HG03064 (cell line): ENCODE data around the gene ZNF791.
A peak's percentile ranks its signal among the peaks of the same experiment; 100 is the strongest.
"Not testable (repeated sequence)": the region's sequence is repeated elsewhere in the genome, so short reads cannot be mapped to it uniquely, and the experiment has no call there.

ENCODE experiments used
- ATAC-seq: cut with Tn5 transposase; IDR thresholded peaks from one replicate; pipeline ENCODE4 v1.9.1; 2021; ENCODE audit warnings: low read depth; ENCODE audit not compliant: unreplicated experiment

ZNF791 gene

GRCh38 chr19:12665671-12666264 lies 55.0 kb downstream of the ZNF791 start:
- no peak for ATAC-seq

GRCh38 chr19:12666265-12667048 lies 55.7 kb downstream of the ZNF791 start, which contains the start of the genes MAN2B1 and WDR83:
MAN2B1 (minus strand) TSS chr19:12666742; CDS start chr19:12666701, 41 bp downstream.
WDR83 (plus strand) TSS chr19:12666807; CDS start chr19:12669791, 2,984 bp downstream.
- ATAC-seq, result peak; percentile 46

GRCh38 chr19:12667731-12668302 lies 57.1 kb downstream of the ZNF791 start:
- ATAC-seq, result no peak

DNA sequence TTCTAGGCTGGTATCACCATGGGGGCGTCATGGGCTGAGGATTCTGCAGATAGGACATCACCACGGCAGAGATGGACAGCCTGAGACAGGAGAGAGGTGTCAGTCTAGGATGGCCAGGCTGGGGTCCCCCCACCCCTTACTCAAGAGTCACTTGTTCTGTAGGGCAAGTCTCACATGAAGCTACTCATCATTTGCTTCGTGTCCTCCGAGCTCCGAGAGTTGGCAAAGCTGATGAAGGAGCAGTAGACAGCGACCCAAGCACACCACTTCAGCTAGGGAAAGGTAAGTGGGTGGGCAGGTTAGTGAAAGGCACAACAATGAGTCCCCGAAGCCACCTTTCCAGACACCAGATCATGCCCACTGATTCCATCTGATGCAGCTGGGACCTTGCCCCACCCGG lies 57.6 kb downstream of the ZNF791 start:
- no peak for ATAC-seq

GRCh38 chr19:12668932-12669269 lies 58.2 kb downstream of the ZNF791 start:
- ATAC-seq, result no peak

GRCh38 chr19:12669270-12670158 lies 58.8 kb downstream of the ZNF791 start:
- ATAC-seq, result no peak

- ATAC-seq, result no peak
Observed at GRCh38 chr19:12670159-12670928, 59.6 kb downstream of the ZNF791 start.

GRCh38 chr19:12672744-12673143 lies 62.0 kb downstream of the ZNF791 start:
- no peak for ATAC-seq

DNA sequence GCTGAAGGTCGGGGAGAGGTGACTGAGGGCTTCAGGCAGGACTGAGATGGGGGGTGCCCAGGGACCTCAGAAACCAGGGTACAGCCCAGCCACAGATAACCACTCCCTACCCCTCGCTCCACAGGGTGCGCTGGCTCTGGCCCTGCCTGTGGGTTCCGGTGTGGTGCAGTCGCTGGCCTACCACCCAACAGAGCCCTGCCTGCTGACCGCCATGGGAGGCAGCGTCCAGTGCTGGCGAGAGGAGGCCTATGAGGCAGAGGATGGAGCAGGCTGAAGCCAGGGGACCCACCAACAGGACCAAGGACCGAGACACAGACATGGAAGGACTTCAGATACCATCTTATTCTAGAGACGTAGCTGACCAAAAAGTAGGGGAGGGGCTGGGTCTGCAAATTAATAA lies 64.7 kb downstream of the ZNF791 start:
- no peak for ATAC-seq

DNA sequence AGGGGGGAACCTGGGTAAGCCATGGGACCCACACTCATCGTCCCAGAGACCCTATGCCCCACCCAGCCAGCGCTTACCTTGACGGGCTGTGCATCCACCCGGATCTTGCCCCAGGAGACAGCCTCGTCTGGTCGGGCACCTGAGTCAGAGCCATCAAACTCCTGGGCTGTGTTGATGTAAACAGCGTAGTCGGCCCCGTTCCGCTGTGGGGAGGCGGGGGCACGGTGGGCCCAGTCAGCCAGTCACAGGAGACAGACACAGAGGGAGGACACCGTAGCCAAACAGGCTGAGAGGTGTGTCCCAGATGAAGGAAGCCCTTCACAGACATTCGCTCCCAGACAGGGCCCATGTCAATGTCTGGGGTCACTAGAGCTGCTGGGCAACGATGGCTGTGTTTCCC lies 65.2 kb downstream of the ZNF791 start:
- ATAC-seq, result no peak

GRCh38 chr19:12676384-12676792 lies 65.7 kb downstream of the ZNF791 start:
- no peak for ATAC-seq

DNA sequence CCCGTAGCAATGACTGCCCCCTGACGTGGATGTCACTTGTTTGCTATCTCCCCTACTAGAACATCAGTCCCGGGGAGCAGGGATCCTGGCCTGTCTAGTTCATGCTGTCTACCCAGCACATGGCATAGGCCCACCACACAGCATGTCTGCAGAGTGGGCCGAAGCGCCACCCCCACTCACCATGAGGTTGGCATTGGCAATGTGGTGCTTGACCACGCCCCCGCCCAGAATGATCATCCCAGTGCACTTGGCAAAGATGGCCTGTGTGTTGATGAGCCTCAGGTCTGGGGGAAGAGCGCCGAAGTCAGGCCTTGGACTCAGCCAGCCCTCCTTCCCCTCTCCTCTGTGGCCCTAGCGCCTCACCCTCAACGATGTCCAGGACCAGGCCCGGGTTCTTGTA lies 66.2 kb downstream of the ZNF791 start:
- no peak for ATAC-seq

- ATAC-seq, result not testable (repeated sequence)
Observed at GRCh38 chr19:12678039-12678438, 67.3 kb downstream of the ZNF791 start.

DNA sequence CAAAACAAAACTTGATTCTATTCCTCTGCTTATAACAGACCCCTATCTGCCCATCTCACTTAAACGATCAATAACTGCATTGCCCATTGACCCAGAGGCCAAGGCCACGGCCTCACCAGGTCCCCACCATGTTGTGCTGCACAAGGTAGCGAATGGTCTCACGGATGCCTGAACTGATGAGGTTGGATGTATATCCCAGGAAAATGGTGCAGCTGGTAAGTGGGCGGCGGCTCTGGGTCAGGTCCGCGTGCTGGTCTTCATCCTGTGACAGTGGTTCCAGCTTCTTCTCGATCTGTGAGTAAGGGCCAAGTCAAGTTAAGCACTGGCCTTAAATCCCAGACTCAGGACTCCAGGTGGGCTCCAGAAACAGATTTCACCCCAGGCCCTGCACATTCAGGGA lies 69.3 kb downstream of the ZNF791 start:
- ATAC-seq, result no peak

DNA sequence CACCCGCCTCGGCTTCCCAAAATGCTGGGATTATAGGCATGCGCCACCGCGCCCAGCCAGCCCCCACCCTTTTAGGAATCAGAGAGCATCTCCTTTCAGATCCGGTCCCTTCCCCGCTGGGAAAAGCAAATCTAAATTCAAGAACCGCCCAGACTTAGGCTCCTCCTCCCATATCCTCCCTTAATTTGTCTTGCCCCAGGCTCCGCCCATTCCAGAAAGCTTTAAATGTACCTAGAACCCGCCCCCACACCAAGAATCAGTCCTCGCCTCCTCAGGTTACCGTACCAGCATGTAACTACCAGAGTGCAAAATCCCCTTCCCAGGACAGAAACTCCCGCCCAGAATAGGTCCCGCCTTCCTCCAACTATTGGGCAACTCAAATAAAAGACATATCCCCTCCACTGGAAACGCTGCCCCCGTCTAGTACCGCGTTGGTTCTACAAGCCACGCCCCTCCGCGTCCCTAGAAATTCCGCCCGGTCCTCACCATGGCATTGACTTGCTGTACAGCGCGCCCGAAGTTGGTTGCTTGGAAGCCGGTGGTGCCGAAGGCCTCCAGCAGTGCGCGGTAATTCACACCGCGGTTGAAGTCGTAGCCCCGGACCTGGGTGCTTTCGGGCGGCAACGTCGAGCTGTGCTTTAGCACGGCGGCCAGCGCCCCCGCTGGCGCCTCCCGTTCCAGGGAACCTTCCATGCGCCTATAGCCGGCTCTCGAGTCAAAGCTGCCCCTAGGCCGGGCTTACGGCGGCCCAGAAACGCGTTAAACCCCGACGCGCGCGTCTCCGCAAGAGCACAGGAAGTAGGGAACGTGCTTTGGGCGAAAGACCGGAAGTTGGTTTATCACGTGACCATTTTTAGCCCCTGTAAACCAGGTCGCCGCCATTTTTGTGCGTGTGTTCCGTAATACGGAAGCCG lies 70.6 kb downstream of the ZNF791 start, which contains the start of gene DHPS:
DHPS (minus strand) TSS at position 807 of the 914 bp plus-strand sequence; CDS start at position 693, 114 bp downstream.
- peak; percentile 58 for ATAC-seq
